ENCODE results near the gene AGK. TPM values are rescaled to one million over a fixed set of nuclear protein-coding genes. Genes with fewer than 3 reads are reported as not detected.

Gene AGK
- total and polyA plus RNA-seq, 7 donors = 7.8 to 21.3 (median 15.5) TPM

- H3K27me3 ChIP-seq = no peaks in the 10 kb centered on the region
- H3K4me1 ChIP-seq = no peaks in the 10 kb centered on the region
- TF ChIP-seq CTCF (IDR thresholded peaks at IDR 0.05) = no peak
- no peak for TF ChIP-seq POLR2AphosphoS5 (IDR thresholded peaks at IDR 0.05)
- no peak for TF ChIP-seq EP300 (IDR thresholded peaks at IDR 0.05)
- TF ChIP-seq POLR2A (IDR thresholded peaks at IDR 0.05) = no peak
- H3K9me3 ChIP-seq = no peaks in the 10 kb centered on the region
- H3K27ac ChIP-seq = no peak overlapping the region
- no peak overlapping the region for H3K4me3 ChIP-seq
- intact Hi-C loops (cut with DNase I) = no loop called here
- no peaks in the 10 kb centered on the region for H3K36me3 ChIP-seq
- DNase-seq = no peak
These were observed 25.2 kb upstream of the AGK start for GRCh38 chr7:141525973-141526514.

- H3K27me3 ChIP-seq = no peaks in the 10 kb centered on the region
- no peak for TF ChIP-seq CTCF (IDR thresholded peaks at IDR 0.05)
- no peak for TF ChIP-seq POLR2AphosphoS5 (IDR thresholded peaks at IDR 0.05)
- no peak for TF ChIP-seq POLR2A (IDR thresholded peaks at IDR 0.05)
- TF ChIP-seq EP300 (IDR thresholded peaks at IDR 0.05) = no peak
- H3K27ac ChIP-seq = no peak overlapping the region
- intact Hi-C loops (cut with DNase I) = no loop called here
- H3K4me3 ChIP-seq = no peak overlapping the region
- no peaks in the 10 kb centered on the region for H3K9me3 ChIP-seq
- H3K36me3 ChIP-seq = no peaks in the 10 kb centered on the region
- WGBS, 2 donors = 90 to 94% methylated on average over 4 of the region's 4 CpGs
- no peaks in the 10 kb centered on the region for H3K4me1 ChIP-seq
- no peak for DNase-seq
These were observed 24.1 kb upstream of the AGK start for GRCh38 chr7:141527076-141527475.

GRCh38 chr7:141528399-141528798, 22.8 kb upstream of the AGK start:
- no peak for DNase-seq
- TF ChIP-seq POLR2AphosphoS5 (IDR thresholded peaks at IDR 0.05) = no peak
- TF ChIP-seq POLR2A (IDR thresholded peaks at IDR 0.05) = no peak
- no peak for TF ChIP-seq CTCF (IDR thresholded peaks at IDR 0.05)
- TF ChIP-seq EP300 (IDR thresholded peaks at IDR 0.05) = no peak
- no peak overlapping the region for H3K4me3 ChIP-seq
- H3K9me3 ChIP-seq = no peaks in the 10 kb centered on the region
- WGBS, 2 donors = 95 to 97% methylated on average over 3 of the region's 3 CpGs
- H3K27ac ChIP-seq = no peak overlapping the region
- peaks cover 0 to 4% (median 2%) of the 10 kb centered on the region in 4 donors for H3K4me1 ChIP-seq
- H3K36me3 ChIP-seq = no peaks in the 10 kb centered on the region
- H3K27me3 ChIP-seq = no peaks in the 10 kb centered on the region
- intact Hi-C loops (cut with DNase I) = no loop called here

- peak overlapping the region in 1 of 4 donors; percentile 50 for H3K27ac ChIP-seq
- TF ChIP-seq POLR2AphosphoS5 (IDR thresholded peaks at IDR 0.05) = no peak
- TF ChIP-seq EP300 (IDR thresholded peaks at IDR 0.05) = no peak
- no peak for TF ChIP-seq POLR2A (IDR thresholded peaks at IDR 0.05)
- TF ChIP-seq CTCF (IDR thresholded peaks at IDR 0.05) = peak; percentile 32 to 92 (median 80)
- H3K4me1 ChIP-seq = peaks cover 0 to 7% (median 3%) of the 10 kb centered on the region in 4 donors
- peak; percentile 70 for DNase-seq
- no peaks in the 10 kb centered on the region for H3K9me3 ChIP-seq
- no peak overlapping the region for H3K4me3 ChIP-seq
- 22 to 28% methylated on average over 11 of the region's 11 CpGs for WGBS, 2 donors
- H3K27me3 ChIP-seq = no peaks in the 10 kb centered on the region
- intact Hi-C loops (cut with DNase I) = loop anchor here (2.0 to 10.0 kb wide), 4 partner anchors 459 to 859 kb away; partner anchors contain the start of genes ADCK2, BRAF and TMEM178B
- no peaks in the 10 kb centered on the region for H3K36me3 ChIP-seq
These were observed 17.9 kb upstream of the AGK start for GRCh38 chr7:141533149-141533949.
